Measurements from ENCODE around the gene SIRT7.
"Not testable (repeated sequence)": the region's sequence is repeated elsewhere in the genome, so short reads cannot be mapped to it uniquely, and the experiment has no call there.

Gene SIRT7

DNA sequence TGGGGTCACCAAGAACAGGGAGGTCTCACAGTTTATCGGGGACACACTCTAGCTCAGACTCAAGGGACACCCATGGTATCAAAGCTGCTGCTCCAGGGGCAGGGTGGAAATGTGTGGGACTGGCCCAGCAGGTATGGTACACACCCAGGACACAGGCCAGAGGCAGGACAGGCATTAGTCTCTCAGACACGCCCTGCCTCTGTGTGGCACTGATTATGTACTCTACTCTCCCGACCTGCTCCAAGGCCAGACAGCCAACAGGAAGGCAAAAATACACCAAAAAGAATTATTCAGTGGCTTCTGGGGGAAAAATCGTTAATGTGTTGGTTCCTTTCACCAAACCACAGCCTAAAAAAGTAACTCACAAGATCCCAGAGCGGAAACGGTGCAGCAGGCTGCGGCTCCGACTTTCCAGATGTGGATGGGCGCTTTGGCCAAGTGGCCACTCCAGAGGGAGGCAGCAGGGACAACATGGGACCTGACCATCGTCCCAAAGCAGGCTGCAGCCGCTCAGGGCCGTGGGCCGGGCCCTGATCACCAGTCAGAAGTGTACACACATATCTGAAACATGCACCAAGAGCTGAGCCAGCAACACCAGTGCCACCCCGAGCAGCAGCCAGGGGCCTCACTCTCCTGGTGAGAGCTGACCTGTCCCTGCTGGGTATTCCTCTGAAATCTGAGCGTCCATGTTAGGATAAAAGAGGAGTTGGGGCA, 1.0 kb upstream of the SIRT7 start:
- peak; percentile 58 for DNase-seq

GRCh38 chr17:81918333-81918669, 325 bp upstream of the SIRT7 start:
- DNase-seq, result not testable (repeated sequence)

DNA sequence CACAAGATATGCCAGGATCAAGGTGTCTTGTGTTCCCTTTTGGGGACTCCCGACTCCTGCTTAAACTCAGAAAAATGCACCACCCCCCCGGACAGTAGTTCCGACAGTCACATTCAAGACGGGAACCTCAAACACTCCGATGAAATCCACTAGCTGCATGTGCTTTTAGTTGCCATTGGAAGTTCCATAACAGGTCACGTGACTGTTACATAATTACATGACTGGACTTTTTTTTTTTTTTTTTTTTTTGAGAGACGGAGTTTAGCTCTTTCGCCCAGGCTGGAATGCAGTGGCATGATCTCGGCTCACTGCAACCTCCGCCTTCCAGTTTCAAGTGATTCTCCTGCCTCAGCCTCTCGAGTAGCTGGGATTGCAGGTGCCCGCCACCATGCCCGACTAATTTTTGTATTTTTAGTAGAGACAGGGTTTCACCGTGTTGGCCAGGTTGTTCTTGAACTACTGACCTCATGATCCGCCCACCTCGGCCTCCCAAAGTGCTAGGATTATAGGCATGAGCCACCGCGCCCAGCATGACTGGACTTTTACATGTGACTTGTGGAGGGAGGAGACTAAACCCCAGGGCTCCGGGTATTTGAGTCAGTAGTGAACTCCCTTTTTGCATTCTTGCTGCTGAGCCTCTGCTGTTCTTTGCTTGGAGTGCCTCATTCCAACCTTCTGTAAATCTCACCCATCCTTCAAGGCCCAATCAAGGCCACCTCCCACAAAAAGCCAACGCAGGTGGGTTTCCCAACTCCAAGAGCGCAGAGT, 1.6 kb downstream of the SIRT7 start:
- DNase-seq, result no peak

DNA sequence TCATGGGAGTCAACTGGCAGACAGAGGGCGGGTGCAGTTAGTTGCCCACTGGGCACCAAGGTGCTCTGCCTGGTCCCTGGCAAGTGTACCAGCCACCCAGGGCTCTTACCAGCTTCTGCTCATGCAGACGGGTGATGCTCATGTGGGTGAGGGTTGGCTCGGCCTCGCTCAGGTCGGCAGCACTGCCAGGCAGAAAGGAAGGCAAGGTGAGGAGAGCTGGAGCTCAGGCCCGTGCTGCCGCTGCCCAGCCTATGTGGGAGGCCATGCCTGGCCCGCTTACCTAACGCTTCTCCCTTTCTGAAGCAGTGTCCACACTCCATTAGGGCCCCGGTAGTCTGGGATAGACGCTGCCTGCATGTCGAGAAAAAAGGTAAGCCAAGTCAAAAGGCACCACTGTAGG, 2.6 kb downstream of the SIRT7 start:
- no peak for DNase-seq

GRCh38 chr17:81914103-81914850, 3.7 kb downstream of the SIRT7 start:
- no peak for DNase-seq

- DNase-seq, result no peak
Measured at GRCh38 chr17:81913394-81914102, 4.4 kb downstream of the SIRT7 start.

DNA sequence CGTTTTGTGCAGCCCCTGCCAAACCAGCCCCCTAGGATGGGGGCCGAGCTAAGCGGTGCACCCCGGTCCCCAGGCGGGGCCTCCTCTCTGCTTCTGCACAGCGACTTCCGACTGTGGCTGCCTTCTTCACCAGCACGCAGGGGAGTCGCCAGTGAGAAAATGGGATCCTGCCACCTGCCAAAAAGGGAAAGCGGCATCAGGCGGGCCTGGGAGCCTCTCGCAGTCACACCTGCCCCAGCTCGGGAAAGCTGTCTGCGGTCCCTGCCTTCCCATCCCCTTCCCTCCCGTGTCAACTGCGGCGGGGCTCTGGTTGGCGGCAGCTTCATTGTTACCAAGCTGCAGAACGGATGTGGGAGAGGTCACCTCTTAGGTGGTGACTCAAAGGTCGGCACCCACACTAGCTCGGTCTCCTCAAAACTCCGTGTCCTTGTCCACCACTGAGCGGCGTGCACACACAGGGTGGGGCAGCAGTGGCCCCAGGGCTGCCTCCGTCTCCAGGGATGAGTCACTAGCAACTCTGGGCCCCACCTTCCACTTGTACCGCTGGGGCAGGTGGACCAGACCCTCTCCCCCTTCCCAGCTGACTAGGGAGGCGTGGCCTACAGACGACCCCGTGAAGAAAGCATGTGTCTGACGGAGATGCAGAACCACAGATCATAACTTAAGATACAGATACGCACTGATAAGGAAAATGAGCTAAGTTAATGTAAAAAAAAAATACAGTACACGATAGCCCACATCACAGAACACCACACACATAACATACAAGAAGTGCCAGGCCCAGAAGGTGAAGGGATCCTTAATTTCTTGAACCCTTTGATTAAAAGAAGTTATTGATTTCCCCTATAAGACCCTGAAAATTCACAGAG, 5.3 kb downstream of the SIRT7 start:
- no peak for DNase-seq

GRCh38 chr17:81911969-81912368, 6.0 kb downstream of the SIRT7 start:
- no peak for DNase-seq

DNA sequence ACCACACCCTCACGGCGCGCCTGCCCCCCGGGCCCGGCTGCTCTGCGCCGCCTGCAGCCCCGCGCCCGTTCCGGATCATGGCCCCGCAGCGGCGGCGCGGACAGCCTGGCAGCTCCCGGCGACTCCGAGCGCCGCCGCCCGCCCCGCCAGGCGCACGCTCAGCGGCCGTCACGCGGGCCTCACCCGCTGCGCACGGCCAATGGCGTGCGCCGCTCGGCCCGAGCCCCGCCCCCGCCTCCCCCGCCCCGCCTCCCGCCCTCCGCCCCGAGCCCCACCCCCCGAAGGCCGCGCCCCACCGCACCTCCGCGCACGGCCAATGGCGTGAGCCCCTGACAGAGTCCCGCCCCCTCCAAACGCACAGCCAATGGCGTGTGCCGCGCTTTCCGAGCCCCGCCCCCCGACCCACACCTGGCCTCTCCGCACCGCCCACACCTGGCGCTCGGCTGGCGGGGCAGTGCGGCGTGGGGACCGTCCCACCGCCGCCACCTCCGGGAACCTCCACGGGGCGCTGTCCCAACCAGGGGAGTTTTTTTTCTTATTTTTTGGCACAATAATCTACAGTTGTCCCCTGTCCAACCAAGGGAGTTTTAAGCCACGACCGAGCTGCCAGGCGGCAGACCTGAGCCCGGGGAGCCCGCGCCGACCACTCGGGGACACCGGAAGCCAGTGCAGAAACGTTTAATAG, 6.6 kb downstream of the SIRT7 start, which contains the start of gene PCYT2:
TSS of gene PCYT2 (minus strand) at position 123 of the 685 bp plus-strand sequence. CDS start at position 79, 44 bp downstream.
- peak; percentile 41 for DNase-seq

GRCh38 chr17:81910840-81911276, 7.1 kb downstream of the SIRT7 start:
- DNase-seq, result no peak

DNA sequence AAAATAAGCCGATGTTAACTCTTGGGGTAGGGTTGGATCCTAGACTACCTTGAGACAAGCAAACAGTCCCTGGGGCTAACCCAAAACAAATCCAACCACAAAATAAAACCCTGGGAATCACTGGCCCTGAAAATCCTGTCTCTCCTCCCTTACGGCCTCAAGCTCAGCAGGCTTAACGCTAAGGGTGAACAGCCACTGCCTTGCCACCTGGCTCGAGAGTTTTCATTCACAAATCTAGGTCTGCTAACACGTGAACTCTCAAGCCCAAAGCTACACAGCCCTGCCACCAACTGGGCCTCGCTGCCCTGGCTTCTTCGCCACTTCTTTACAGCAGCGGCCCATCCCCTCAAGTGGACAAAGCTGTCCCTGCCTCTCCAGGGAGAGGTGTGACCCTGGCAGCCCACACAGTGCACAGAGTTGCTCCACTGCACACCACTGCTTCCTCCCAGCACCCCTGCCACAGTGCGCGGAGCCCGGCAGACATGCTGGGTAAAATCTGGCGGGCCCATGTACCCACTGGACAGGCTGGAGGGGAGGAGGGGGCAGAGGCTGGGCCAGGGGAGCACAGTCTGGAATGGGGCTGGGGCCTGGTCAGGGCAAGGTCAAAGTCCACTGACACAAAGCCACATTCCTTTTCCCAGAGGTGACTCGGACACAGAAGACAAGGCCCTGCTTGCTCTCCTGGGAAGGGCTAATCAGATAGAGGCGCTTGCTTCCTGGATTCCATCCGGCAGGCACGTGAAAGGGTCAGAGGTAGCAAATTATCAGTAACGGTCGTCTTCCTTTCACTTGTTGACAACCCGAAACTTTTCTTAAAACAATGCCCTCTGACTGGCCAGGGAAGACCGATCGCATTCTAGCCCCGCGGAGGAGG, 7.8 kb downstream of the SIRT7 start:
- no peak for DNase-seq

DNA sequence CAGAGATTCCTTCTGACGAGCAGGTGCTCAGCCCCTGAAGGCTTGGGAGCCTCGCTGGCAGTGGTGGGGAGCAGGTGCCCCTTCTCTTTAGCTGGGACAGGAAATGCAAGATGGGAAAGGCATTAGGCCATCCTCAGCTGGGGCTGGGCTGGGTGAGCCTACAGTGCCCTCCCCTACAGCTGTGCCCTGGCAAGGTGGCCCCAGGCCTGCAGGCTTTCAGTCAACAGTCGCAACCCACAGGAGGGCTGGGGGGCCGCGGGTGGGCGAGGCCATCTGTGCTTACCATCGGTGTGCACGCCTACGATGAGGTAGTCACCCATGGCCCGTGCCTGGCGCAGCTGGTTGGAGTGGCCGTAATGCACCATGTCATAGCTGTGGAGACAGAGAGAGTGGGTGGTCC, 8.7 kb downstream of the SIRT7 start:
- DNase-seq, result no peak

- no peak for DNase-seq
Measured at GRCh38 chr17:81908793-81909192, 9.2 kb downstream of the SIRT7 start.

GRCh38 chr17:81907219-81908145, 10.5 kb downstream of the SIRT7 start:
- no peak for DNase-seq

DNA sequence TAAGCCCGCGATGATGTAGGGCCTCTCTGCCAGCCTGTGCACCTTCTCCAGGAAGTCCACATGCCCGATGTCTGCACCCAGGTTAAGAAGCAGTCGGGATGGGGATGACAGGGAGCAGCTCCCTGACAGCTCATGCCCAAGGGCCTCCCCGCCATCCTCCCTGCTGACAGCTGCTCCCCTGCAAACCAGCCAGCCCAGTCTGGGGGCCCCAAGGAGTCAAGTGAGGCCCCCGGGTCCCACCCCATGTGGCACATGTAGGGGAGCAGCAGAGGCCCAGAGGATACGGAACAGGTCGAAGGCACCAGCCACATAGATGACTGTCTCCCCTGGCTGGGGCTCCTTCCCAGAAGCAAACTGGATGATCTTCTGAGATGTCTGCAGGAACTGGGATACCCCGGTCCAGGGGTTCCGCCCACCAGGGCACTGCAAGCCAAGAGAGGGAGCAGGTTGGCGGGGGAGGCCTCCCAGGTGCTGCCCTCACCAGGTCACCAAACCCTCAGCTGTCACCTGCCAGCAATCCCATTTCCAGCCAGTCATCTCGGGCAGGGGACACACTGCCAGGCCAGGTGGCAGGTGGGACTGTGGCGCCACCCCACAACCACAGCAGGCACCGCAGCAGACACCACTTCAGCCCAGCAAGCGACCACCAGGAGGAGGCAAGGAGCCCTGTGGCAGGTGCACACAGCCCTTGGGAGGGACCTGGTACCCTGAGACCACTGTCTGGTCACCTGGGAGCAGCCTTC, 11.3 kb downstream of the SIRT7 start:
- DNase-seq, result no peak

DNA sequence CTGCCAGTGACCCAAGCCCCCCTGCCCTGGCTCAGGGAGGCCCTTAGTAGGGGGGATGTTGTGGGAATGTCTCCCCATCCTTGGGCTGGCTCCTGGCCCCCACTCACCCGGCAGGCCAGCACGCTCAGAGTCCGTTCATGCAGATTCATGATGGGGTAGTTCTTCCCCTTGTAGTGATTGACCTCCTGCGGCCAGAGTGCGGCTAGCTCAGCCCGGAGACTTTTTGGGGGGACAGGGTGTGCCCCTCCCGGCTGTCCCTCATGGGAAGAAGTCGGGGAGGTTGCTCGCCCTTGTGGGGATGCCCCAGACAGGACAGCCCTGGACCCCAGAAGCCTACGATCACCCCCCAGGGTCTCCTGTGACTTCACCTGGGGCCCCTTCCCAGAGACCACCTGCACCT, 12.0 kb downstream of the SIRT7 start:
- no peak for DNase-seq

DNA sequence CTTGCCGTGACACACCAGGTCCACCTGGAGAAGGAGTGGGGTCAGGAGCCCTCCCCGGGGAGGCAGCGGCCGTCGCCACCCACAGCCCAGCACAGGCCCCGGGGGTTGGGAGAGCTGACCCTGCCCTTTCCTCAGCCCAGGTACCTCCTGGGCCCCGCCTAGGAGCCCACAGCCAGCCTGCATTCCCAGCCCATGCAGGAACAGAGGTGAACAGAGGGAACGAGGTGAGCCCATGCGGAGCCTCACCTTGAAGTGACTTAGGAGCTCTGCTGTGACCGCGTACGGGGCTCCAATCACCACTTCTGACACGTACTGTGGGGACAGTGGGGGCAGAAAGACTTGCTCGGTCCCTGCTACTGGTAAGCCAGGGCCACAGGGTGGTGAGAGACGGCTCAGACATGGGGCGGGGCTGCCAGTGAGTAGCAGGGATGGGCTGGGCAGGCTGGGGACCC, 12.5 kb downstream of the SIRT7 start:
- no peak for DNase-seq
